GM12878 (cell line): ENCODE measurements around the gene LMAN2L. TPM values are rescaled to one million over a fixed set of nuclear protein-coding genes. Genes with fewer than 3 reads are reported as not detected.

Experiments
- ATAC-seq: fragments of 200-7000 bp; cut with Tn5 transposase; 3 replicates; pipeline ENCODE4 v1.9.1; 2020; ENCODE audit warnings: mild to moderate bottlenecking, moderate library complexity
- BruUV-seq: library from RNA; stranded (reverse); fragments of 400-500 nt; replicated peaks from 2 replicates; lab custom pipeline; 2021; lab: Mats Ljungman, UMichigan
- CTCF ChIA-PET: fragments of 300-600 bp; sonication (Branson Sonifier 250); formaldehyde crosslinking; extraction: SDS; loops from one replicate; lab custom pipeline; 2021; ENCODE audit warnings: inconsistent platforms; lab: Yijun Ruan, JAX
- POLR2A ChIA-PET: fragments of 350-600 bp; formaldehyde crosslinking; extraction: SDS; loops from one replicate; lab custom pipeline; 2021; ENCODE audit warnings: inconsistent platforms; lab: Charles Lee
- RAD21 ChIA-PET: fragments of 300-600 bp; sonication (Branson Sonifier 250); formaldehyde crosslinking; loops from one replicate; lab custom pipeline; 2023; ENCODE audit warnings: antibody characterized with exemption; ENCODE audit not compliant: unreplicated experiment; lab: Charles Lee
- SMC1A ChIA-PET: fragments of 300-600 bp; sonication (Branson Sonifier 250); formaldehyde crosslinking; loops from one replicate; lab custom pipeline; 2023; ENCODE audit not compliant: unreplicated experiment, uncharacterized antibody; lab: Charles Lee
- DNase-seq: peaks from one replicate; pipeline ENCODE4 v3.0.0-alpha.2; 2011; ENCODE audit warnings: low read depth, low spot score
- FAIRE-seq: peaks from 3 replicates; lab custom pipeline; 2011; peaks lifted over from hg19 to GRCh38; lab: Jason Lieb, UNC
- H2AFZ ChIP-seq: 2 replicates; pipeline ENCODE4 v1.6.0; 2011; ENCODE audit warnings: low read depth, low read length, control low read depth; ENCODE audit not compliant: control insufficient read depth
- H3K27ac ChIP-seq: 2 replicates; pipeline ENCODE4 v1.5.1; 2011; ENCODE audit warnings: control low read depth; ENCODE audit not compliant: control insufficient read depth, insufficient read depth
- H3K27me3 ChIP-seq, 2 experiments: replicated peaks in 1 of 2; 2 replicates each; pipeline versions ENCODE4 v1.6.0 to v1.6.1; 2011; ENCODE audit warnings: low read length in 1 of 2; ENCODE audit not compliant: control insufficient read depth in 2 of 2, insufficient read depth in 2 of 2
- H3K36me3 ChIP-seq, 2 experiments: 2 replicates each; pipeline ENCODE4 v1.5.1; 2011; ENCODE audit warnings: low read length in 1 of 2; ENCODE audit not compliant: control insufficient read depth in 2 of 2, insufficient read depth in 2 of 2
- H3K4me1 ChIP-seq: 2 replicates; pipeline ENCODE4 v1.6.1; 2011; ENCODE audit warnings: mild to moderate bottlenecking, low read length, moderate library complexity, mixed read lengths; ENCODE audit not compliant: control insufficient read depth, insufficient read depth
- H3K4me2 ChIP-seq: 2 replicates; pipeline ENCODE4 v1.6.0; 2011; ENCODE audit warnings: control low read depth; ENCODE audit not compliant: control insufficient read depth, insufficient read depth
- H3K4me3 ChIP-seq: fragments of 200-600 bp; sonication (generic); 2 replicates; pipeline ENCODE4 v1.5.1; 2016
- H3K79me2 ChIP-seq: 2 replicates; pipeline ENCODE4 v1.6.0; 2011; ENCODE audit warnings: low read length; ENCODE audit not compliant: control insufficient read depth, insufficient read depth
- H3K9ac ChIP-seq: 2 replicates; pipeline ENCODE4 v1.8.0; 2011; ENCODE audit warnings: low read length, control low read depth, mixed read lengths; ENCODE audit not compliant: control insufficient read depth, insufficient read depth
- H3K9me3 ChIP-seq: replicated peaks from 3 replicates; pipeline ENCODE4 v1.5.1; 2011; ENCODE audit warnings: mild to moderate bottlenecking, low read length; ENCODE audit not compliant: control insufficient read depth, insufficient read depth
- H4K20me1 ChIP-seq: 2 replicates; pipeline ENCODE4 v1.6.0; 2011; ENCODE audit not compliant: control insufficient read depth, insufficient read depth
- CREM ChIP-seq: IDR thresholded peaks from 2 replicates; pipeline ENCODE4 v1.6.1; 2014; ENCODE audit warnings: antibody characterized with exemption, low read depth
- CTCF ChIP-seq, 3 experiments: IDR thresholded peaks in 2 of 3; conservative IDR thresholded peaks in 1 of 3; 2 replicates each; pipeline ENCODE4 v1.5.1; 2011; ENCODE audit warnings: low read depth in 3 of 3, low read length in 3 of 3, mild to moderate bottlenecking in 3 of 3, control low read depth in 2 of 3, moderate library complexity in 2 of 3, inconsistent platforms in 1 of 3, mixed read lengths in 1 of 3; ENCODE audit not compliant: control insufficient read depth in 2 of 3, insufficient read depth in 1 of 3; ENCODE audit errors: extremely low read depth in 1 of 3
- ELK1 ChIP-seq: IDR thresholded peaks from 2 replicates; pipeline ENCODE4 v1.6.1; 2012; ENCODE audit warnings: low read depth, low read length, improper control_type of control experiment
- MTA2 ChIP-seq: fragments of 450-650 bp; IDR thresholded peaks from 2 replicates; pipeline ENCODE4 v1.6.1; 2016; ENCODE audit warnings: low read depth, mild to moderate bottlenecking, moderate library complexity
- NFXL1 ChIP-seq: fragments of 450-650 bp; IDR thresholded peaks from 2 replicates; pipeline ENCODE4 v1.6.1; 2017; ENCODE audit warnings: antibody characterized with exemption, mild to moderate bottlenecking, borderline replicate concordance
- POLR2A ChIP-seq: IDR thresholded peaks from 2 replicates; pipeline ENCODE4 v1.6.1; 2011; ENCODE audit warnings: low read depth, mild to moderate bottlenecking, low read length
- PRDM15 ChIP-seq: fragments of 450-650 bp; formaldehyde crosslinking; IDR thresholded peaks from 2 replicates; pipeline ENCODE4 v1.4.0; 2020; ENCODE audit warnings: mild to moderate bottlenecking, moderate library complexity
- RB1 ChIP-seq: fragments of 450-650 bp; formaldehyde crosslinking; IDR thresholded peaks from 2 replicates; pipeline ENCODE4 v1.6.1; 2017; ENCODE audit warnings: mild to moderate bottlenecking, borderline replicate concordance
- SIX5 ChIP-seq: IDR thresholded peaks from 2 replicates; pipeline ENCODE4 v1.6.1; 2011; ENCODE audit warnings: mild to moderate bottlenecking, low read depth, low read length, moderate library complexity; ENCODE audit not compliant: severe bottlenecking
- STAT3 ChIP-seq: IDR thresholded peaks from 2 replicates; pipeline ENCODE4 v1.6.1; 2011; ENCODE audit warnings: low read depth, low read length, improper control_type of control experiment
- WGBS: methylation state at CpG from one replicate; pipeline ENCODE4 v1.1.6; 2016; ENCODE audit warnings: low lambda C conversion rate; ENCODE audit not compliant: insufficient replicate concordance, insufficient coverage; ENCODE audit errors: missing lambda C conversion rate; 5-methylcytosine and 5-hydroxymethylcytosine counted together
- in situ Hi-C: fragments of 300-500 bp; cut with MboI; formaldehyde crosslinking; loops from 9 replicates; pipeline ENCODE4 v1.14.3; 2018; ENCODE audit warnings: mixed read lengths
- intact Hi-C: fragments of 100-400 bp; cut with micrococcal nuclease; formaldehyde crosslinking; loops from one replicate; pipeline ENCODE4 v1.14.2; 2022; ENCODE audit not compliant: unreplicated experiment
- polyA plus RNA-seq, 11 experiments: library from polyadenylated mRNA; depleted of rRNA in 4 of 11; unstranded in 6 of 11; stranded (reverse) in 5 of 11; fragments of >200 nt; fragmentation: Nextera tagmentation in 4 of 11; fragmentation: Illumina TruSeq in 1 of 11; extraction: Ambion mirVana in 4 of 11; extraction: Trizol in 1 of 11; gene quantifications; 1 replicate in 1 of 11; 2 replicates in 10 of 11; pipeline versions ENCODE4 v1.2.1 to v1.2.3, GENCODE V29; 2011 to 2016; ENCODE audit warnings: inconsistent platforms in 2 of 11, missing spikeins in 2 of 11, low read depth in 1 of 11
- total RNA-seq, 4 experiments: library from RNA; depleted of rRNA in 3 of 4; stranded (reverse); fragments of >200 nt in 3 of 4; fragmentation: Illumina TruSeq in 1 of 4; extraction: Trizol in 1 of 4; gene quantifications; 2 replicates each; pipeline versions ENCODE4 v1.2.1 to v1.2.3, GENCODE V29; 2013 to 2021

The LMAN2L gene
- total and polyA plus RNA-seq, 10 of the 15 experiments (the other 5 are each of a cell fraction or from before 2014, with no cell fraction given), result 5.7 to 16.3 (median 10.7) TPM

- BruUV-seq, result no TSS peak
- Histone ChIP-seq H3K36me3 (peaks cover 1 to 11% of the 10 kb centered on the region in 2 experiments), H3K4me1 (no peaks in the 10 kb centered on the region), H3K27ac (no peak overlapping the region), H3K9me3 (no peaks in the 10 kb centered on the region), H4K20me1 (no peaks in the 10 kb centered on the region), H3K79me2 (peaks cover 4% of the 10 kb centered on the region), H2AFZ (no peak overlapping the region), H3K4me3 (no peak overlapping the region), H3K27me3 (no peaks in the 10 kb centered on the region), H3K9ac (no peak overlapping the region), H3K4me2 (no peak overlapping the region)
- ATAC-seq (no peak), FAIRE-seq (no peak), DNase-seq (no peak)
- TF ChIP-seq SIX5 (no peak), ELK1 (no peak), PRDM15 (CRISPR knock-in tag) (no peak), NFXL1 (no peak), STAT3 (no peak), CTCF (IDR thresholded peaks at IDR 0.05 in 2 of 3, conservative IDR thresholded peaks at IDR 0.05 in 1 of 3; ENCODE audit: control insufficient read depth in 2 of 3, extremely low read depth in 1 of 3, insufficient read depth in 1 of 3, low read depth in 3 of 3, low read length in 3 of 3) (no peak), MTA2 (no peak), RB1 (no peak), POLR2A (no peak), CREM (no peak)
- ChIA-PET RAD21 (no interaction called here), POLR2A (no interaction called here), SMC1A (interaction anchor here (3.4 kb wide), 1 partner anchor 30 kb away, joined by 12 read pairs; no protein-coding TSS in a partner anchor), CTCF (interaction anchor here (1.1 to 2.1 kb wide), 2 partner anchors 10 to 27 kb away, joined by 3 to 4 read pairs; partner anchors contain the start of gene CNNM4)
- intact Hi-C loops (no loop called here), in situ Hi-C loops (no loop called here)
- 57% methylated on average over 3 of the region's 3 CpGs for WGBS
Measured at GRCh38 chr2:96733931-96734330, 5.9 kb downstream of the LMAN2L start.
